ENCODE data around the gene TMEM190. TPM values are rescaled to one million over a fixed set of nuclear protein-coding genes. Genes with fewer than 3 reads are reported as not detected.

TMEM190 gene
- total RNA-seq, 1 experiment from 2014 or later, result not detected

DNA sequence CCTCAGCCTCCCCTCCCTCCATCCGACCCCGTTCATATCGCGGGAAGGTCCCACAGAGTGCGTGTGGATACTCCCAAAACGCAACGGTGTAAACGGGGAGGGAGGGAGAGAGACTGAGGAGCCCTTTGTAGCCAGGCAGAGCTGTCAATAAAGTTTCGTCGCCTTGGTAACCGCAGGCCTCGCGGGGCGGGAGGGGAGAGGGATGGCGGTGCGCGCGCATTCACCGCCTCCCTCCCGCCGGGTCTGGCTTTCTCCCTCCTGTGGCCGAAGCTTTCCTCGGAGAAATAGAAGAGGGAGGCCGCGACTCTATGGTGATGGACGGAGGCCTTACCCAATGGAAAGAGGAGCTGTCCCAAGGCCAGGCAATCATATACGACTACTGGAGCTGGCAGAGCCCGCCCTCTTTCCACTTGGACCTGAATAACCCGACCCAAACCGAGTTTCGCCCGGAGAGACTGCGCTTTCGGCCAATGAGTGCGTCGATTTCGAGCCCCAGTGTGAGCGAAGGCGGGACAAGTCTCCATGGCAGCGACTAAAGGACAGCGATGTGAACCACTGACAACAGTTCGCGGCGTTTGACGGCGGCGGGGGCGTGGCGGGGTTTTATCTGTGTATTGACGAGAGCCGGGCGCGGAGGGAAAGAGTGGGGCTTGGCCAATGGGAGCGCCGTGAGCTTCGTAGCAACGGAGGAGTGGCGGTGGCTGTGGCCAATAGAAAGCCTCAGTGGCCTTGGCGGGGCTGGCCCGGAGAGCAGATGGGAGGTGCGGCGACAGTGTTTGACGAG lies 37.3 kb upstream of the TMEM190 start, which contains the start of gene KMT5C:
Gene KMT5C, plus strand, starts transcription at position 772 of the 784 bp plus-strand sequence. CDS start 2,061 bp downstream, outside the sequence.
- H3K27ac Mint-ChIP-seq (ENCODE audit: unreplicated experiment), result peak within 1 kb of the TSS; percentile 97
- H3K27me3 Mint-ChIP-seq (ENCODE audit: unreplicated experiment), result no peaks in the 10 kb centered on the region
- BruUV-seq (replicated peaks), result no TSS peak
- H3K36me3 Mint-ChIP-seq (ENCODE audit: insufficient read depth, unreplicated experiment), result peaks cover 52% of the 10 kb centered on the region
- no peaks in the 10 kb centered on the region for H3K9me3 Mint-ChIP-seq (ENCODE audit: low read depth, unreplicated experiment)
- H3K4me3 Mint-ChIP-seq (ENCODE audit: low read depth, unreplicated experiment), result peak within 1 kb of the TSS; percentile 91
- CTCF ChIA-PET, result interaction anchor here (0.6 to 2.1 kb wide), 17 partner anchors 10 to 199 kb away, joined by 3 to 35 read pairs (median 4); partner anchors contain the start of genes DNAAF3, HSPBP1, PPP6R1 and TMEM238
- peaks cover 20% of the 10 kb centered on the region for H3K4me1 Mint-ChIP-seq (ENCODE audit: low read depth, unreplicated experiment)
- TF ChIP-seq, protein P1, sequence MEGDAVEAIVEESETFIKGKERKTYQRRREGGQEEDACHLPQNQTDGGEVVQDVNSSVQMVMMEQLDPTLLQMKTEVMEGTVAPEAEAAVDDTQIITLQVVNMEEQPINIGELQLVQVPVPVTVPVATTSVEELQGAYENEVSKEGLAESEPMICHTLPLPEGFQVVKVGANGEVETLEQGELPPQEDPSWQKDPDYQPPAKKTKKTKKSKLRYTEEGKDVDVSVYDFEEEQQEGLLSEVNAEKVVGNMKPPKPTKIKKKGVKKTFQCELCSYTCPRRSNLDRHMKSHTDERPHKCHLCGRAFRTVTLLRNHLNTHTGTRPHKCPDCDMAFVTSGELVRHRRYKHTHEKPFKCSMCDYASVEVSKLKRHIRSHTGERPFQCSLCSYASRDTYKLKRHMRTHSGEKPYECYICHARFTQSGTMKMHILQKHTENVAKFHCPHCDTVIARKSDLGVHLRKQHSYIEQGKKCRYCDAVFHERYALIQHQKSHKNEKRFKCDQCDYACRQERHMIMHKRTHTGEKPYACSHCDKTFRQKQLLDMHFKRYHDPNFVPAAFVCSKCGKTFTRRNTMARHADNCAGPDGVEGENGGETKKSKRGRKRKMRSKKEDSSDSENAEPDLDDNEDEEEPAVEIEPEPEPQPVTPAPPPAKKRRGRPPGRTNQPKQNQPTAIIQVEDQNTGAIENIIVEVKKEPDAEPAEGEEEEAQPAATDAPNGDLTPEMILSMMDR (IDR thresholded peaks at IDR 0.05; ENCODE audit: unreplicated experiment), result no peak
- intact Hi-C loops (cut with micrococcal nuclease; ENCODE audit: unreplicated experiment), result loop anchor here (5.0 kb wide), 1 partner anchor 43 kb away; the partner anchor contains the start of gene TMEM238
- peak; percentile 100 for DNase-seq

DNA sequence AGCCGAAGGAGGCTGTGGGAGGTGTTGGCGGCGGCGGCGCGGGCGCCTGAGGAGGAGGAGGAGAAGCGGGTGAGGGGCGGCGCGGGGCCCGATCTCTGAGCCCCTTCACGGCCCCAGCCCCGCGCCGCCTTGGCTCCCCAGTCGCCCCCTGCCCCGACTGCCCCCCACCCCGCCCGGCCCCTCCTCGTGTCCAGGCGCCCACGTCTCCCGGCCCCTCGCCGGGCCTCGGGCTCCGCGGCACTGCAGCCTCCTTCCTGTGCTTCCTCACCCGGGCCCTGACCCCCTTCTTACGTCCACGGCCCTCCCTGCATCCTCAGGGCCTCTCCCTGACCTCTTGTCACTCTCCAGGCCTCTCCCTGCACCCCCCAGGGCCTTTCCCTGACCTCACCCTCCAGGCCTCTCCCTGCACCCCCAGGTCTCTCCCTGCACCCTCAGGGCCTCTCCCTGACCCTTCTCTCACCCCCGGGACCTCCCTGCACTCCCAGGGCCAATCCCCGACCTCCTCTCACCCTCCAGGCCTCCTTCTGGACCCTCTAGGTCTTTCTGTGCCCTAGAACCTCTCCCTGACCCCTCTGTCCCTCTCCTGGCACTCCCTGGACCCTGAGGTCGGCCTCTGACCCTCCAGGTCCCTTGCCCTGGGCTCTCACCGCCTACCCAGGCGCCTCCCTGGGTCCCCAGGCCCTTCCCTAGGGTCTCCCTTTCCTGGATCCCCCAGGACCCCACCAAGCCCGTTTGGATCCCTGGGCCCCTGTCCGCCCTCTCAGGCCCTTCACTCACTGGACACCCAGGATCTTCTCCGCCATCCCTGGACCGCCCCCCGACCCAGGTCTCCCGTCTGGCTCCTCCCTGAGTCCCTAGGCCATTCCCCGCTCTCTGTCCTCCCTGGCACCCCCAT lies 36.5 kb upstream of the TMEM190 start:
- no peaks in the 10 kb centered on the region for H3K27me3 Mint-ChIP-seq (ENCODE audit: unreplicated experiment)
- H3K36me3 Mint-ChIP-seq (ENCODE audit: insufficient read depth, unreplicated experiment), result peaks cover 52% of the 10 kb centered on the region
- peak overlapping the region; percentile 91 for H3K4me3 Mint-ChIP-seq (ENCODE audit: low read depth, unreplicated experiment)
- peak overlapping the region; percentile 97 for H3K27ac Mint-ChIP-seq (ENCODE audit: unreplicated experiment)
- H3K9me3 Mint-ChIP-seq (ENCODE audit: low read depth, unreplicated experiment), result no peaks in the 10 kb centered on the region
- TF ChIP-seq, protein P1 (IDR thresholded peaks at IDR 0.05; ENCODE audit: unreplicated experiment), result no peak
- TSS peak; percentile 39 for BruUV-seq (replicated peaks)
- intact Hi-C loops (cut with micrococcal nuclease; ENCODE audit: unreplicated experiment), result loop anchor here (5.0 kb wide), 1 partner anchor 42 kb away; the partner anchor contains the start of gene TMEM238
- CTCF ChIA-PET, result interaction anchor here (0.6 to 2.1 kb wide), 15 partner anchors 12 to 199 kb away, joined by 3 to 35 read pairs (median 6); partner anchors contain the start of genes DNAAF3, HSPBP1, PPP6R1 and TMEM238
- peaks cover 23% of the 10 kb centered on the region for H3K4me1 Mint-ChIP-seq (ENCODE audit: low read depth, unreplicated experiment)
- no peak for DNase-seq

DNA sequence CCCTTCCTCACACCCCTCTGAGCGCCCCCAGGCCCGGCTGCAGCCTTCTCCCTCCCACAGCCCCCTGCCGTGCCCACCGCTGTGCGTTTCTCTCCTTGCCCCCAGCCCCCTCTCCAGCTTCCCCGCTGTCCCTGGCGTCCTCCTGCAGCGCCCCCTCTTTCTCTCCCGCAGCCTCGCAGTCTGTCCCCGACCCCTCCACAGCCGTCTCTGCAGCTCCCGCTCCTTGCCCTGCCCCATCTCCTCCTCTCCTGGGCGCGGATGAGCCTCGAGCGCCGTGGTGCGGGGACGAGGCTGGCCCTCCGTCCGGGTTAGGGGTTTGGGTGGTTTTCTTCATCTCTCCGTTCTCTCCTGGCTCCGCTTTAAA lies 35.9 kb upstream of the TMEM190 start:
- peak; percentile 32 for DNase-seq
- Mint-ChIP-seq H3K9me3 (ENCODE audit: low read depth, unreplicated experiment) (no peaks in the 10 kb centered on the region), H3K27me3 (ENCODE audit: unreplicated experiment) (no peaks in the 10 kb centered on the region), H3K27ac (ENCODE audit: unreplicated experiment) (peak overlapping the region; percentile 97), H3K36me3 (ENCODE audit: insufficient read depth, unreplicated experiment) (peaks cover 58% of the 10 kb centered on the region), H3K4me1 (ENCODE audit: low read depth, unreplicated experiment) (peaks cover 29% of the 10 kb centered on the region), H3K4me3 (ENCODE audit: low read depth, unreplicated experiment) (peak overlapping the region; percentile 91)
- TF ChIP-seq, protein P1 (IDR thresholded peaks at IDR 0.05; ENCODE audit: unreplicated experiment), result no peak
- intact Hi-C loops (cut with micrococcal nuclease; ENCODE audit: unreplicated experiment), result no loop called here
- CTCF ChIA-PET, result no interaction called here
- no TSS peak for BruUV-seq (replicated peaks)

DNA sequence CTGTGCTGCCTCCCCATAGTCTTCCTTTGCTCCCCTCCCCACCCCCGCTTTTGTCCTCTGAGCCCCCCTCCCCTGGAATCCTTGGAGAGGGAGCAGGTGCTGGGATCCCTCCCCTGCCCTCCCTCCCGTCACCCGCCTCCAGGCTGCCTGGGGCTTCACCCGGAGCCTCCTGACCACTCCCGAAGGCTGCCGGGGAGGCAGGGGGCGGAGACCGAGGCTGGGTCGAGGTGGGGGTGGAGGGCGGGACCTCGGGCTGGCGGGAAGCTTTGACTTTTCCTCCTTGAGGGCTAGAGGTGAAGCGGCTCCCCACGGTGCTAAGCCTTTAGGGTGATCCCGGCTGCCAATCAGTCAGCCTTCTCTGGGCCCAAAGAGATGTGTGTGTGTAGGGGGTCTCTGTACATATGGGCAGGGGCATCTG lies 35.4 kb upstream of the TMEM190 start:
- Mint-ChIP-seq H3K4me3 (ENCODE audit: low read depth, unreplicated experiment) (peak overlapping the region; percentile 91), H3K4me1 (ENCODE audit: low read depth, unreplicated experiment) (peaks cover 32% of the 10 kb centered on the region), H3K36me3 (ENCODE audit: insufficient read depth, unreplicated experiment) (peaks cover 62% of the 10 kb centered on the region), H3K27ac (ENCODE audit: unreplicated experiment) (peak overlapping the region; percentile 97), H3K27me3 (ENCODE audit: unreplicated experiment) (no peaks in the 10 kb centered on the region), H3K9me3 (ENCODE audit: low read depth, unreplicated experiment) (no peaks in the 10 kb centered on the region)
- DNase-seq, result peak; percentile 79
- intact Hi-C loops (cut with micrococcal nuclease; ENCODE audit: unreplicated experiment), result no loop called here
- TF ChIP-seq, protein P1 (IDR thresholded peaks at IDR 0.05; ENCODE audit: unreplicated experiment), result no peak
- CTCF ChIA-PET, result no interaction called here
- BruUV-seq (replicated peaks), result no TSS peak

Data from Calu3 (cell line).